ENCODE data around the gene METRNL. TPM values are rescaled to one million over a fixed set of nuclear protein-coding genes. Genes with fewer than 3 reads are reported as not detected.
A peak's percentile ranks its signal among the peaks of the same experiment; 100 is the strongest.

Gene METRNL
- total RNA-seq, 1 experiment from 2014 or later, result 30.6 TPM

- H3K27me3 ChIP-seq (ENCODE audit: low read length), result 0 out of 2 replicates have a peak, but pooled peaks cover 6% of the 10 kb centered on the region
- CTCF ChIA-PET, result no interaction called here
- no peak for ATAC-seq
- no peak overlapping the region for H2AFZ ChIP-seq (ENCODE audit: low read length)
- no peak overlapping the region for H3K9ac ChIP-seq (ENCODE audit: low read length)
- H3K36me3 ChIP-seq (ENCODE audit: low read depth, low read length), result no peaks in the 10 kb centered on the region
- BruUV-seq (replicated peaks), result no TSS peak
- H3K79me2 ChIP-seq (ENCODE audit: low read length), result 0 out of 2 replicates have a peak, but pooled peaks cover 22% of the 10 kb centered on the region
- POLR2A ChIA-PET (ENCODE audit: unreplicated experiment), result no interaction called here
- no peak for TF ChIP-seq EZH2phosphoT487 (IDR thresholded peaks at IDR 0.05; ENCODE audit: borderline replicate concordance, low read length)
- TF ChIP-seq EZH2 (IDR thresholded peaks at IDR 0.05; ENCODE audit: low read length, unreplicated experiment), result no peak
- no peak for TF ChIP-seq CTCF (conservative IDR thresholded peaks at IDR 0.05; ENCODE audit: low read depth, low read length)
- peak overlapping the region; percentile 75; the same call in 1 of the 2 replicates for H3K4me2 ChIP-seq (ENCODE audit: low read length)
- H4K20me1 ChIP-seq (ENCODE audit: low read length), result no peaks in the 10 kb centered on the region
- H3K9me3 ChIP-seq (ENCODE audit: low read length), result no peaks in the 10 kb centered on the region
- DNase-seq, result no peak
- intact Hi-C loops (cut with micrococcal nuclease), result no loop called here
- H3K4me3 ChIP-seq (ENCODE audit: low read length), result peak overlapping the region; percentile 60; the same call in 1 of the 2 replicates
- H3K9me2 ChIP-seq (replicated peaks; ENCODE audit: low read length), result no peaks in the 10 kb centered on the region
- H3F3A ChIP-seq (ENCODE audit: low read length, unreplicated experiment), result no peaks in the 10 kb centered on the region
- H3K4me1 ChIP-seq (ENCODE audit: insufficient read depth, low read length), result peaks cover 31% of the 10 kb centered on the region
- H3K27ac ChIP-seq (ENCODE audit: low read length), result no peak overlapping the region
These were observed 1.1 kb downstream of the METRNL start for GRCh38 chr17:83080579-83080857.

- Histone ChIP-seq H3K79me2 (ENCODE audit: low read length) (0 out of 2 replicates have a peak, but pooled peaks cover 22% of the 10 kb centered on the region), H3K4me1 (ENCODE audit: insufficient read depth, low read length) (peaks cover 31% of the 10 kb centered on the region), H3F3A (ENCODE audit: low read length, unreplicated experiment) (no peaks in the 10 kb centered on the region), H3K27ac (ENCODE audit: low read length) (no peak overlapping the region), H3K9me2 (replicated peaks; ENCODE audit: low read length) (no peaks in the 10 kb centered on the region), H3K9ac (ENCODE audit: low read length) (no peak overlapping the region), H2AFZ (ENCODE audit: low read length) (no peak overlapping the region), H3K27me3 (ENCODE audit: low read length) (0 out of 2 replicates have a peak, but pooled peaks cover 6% of the 10 kb centered on the region), H4K20me1 (ENCODE audit: low read length) (no peaks in the 10 kb centered on the region), H3K4me2 (ENCODE audit: low read length) (peak overlapping the region; percentile 75), H3K9me3 (ENCODE audit: low read length) (no peaks in the 10 kb centered on the region), H3K4me3 (ENCODE audit: low read length) (peak overlapping the region; percentile 60; the same call in 1 of the 2 replicates), H3K36me3 (ENCODE audit: low read depth, low read length) (no peaks in the 10 kb centered on the region)
- ChIA-PET POLR2A (ENCODE audit: unreplicated experiment) (no interaction called here), CTCF (no interaction called here)
- DNase-seq, result no peak
- intact Hi-C loops (cut with micrococcal nuclease), result no loop called here
- TF ChIP-seq EZH2phosphoT487 (IDR thresholded peaks at IDR 0.05; ENCODE audit: borderline replicate concordance, low read length) (no peak), EZH2 (IDR thresholded peaks at IDR 0.05; ENCODE audit: low read length, unreplicated experiment) (no peak), CTCF (conservative IDR thresholded peaks at IDR 0.05; ENCODE audit: low read depth, low read length) (no peak)
- no peak for ATAC-seq
- no TSS peak for BruUV-seq (replicated peaks)
These were observed 1.7 kb downstream of the METRNL start for GRCh38 chr17:83080858-83081683.

GRCh38 chr17:83081684-83082201 lies 2.3 kb downstream of the METRNL start:
- H3K4me1 ChIP-seq (ENCODE audit: insufficient read depth, low read length), result peaks cover 31% of the 10 kb centered on the region
- ChIA-PET CTCF (no interaction called here), POLR2A (ENCODE audit: unreplicated experiment) (no interaction called here)
- H3K4me2 ChIP-seq (ENCODE audit: low read length), result no peak overlapping the region
- intact Hi-C loops (cut with micrococcal nuclease), result no loop called here
- no peaks in the 10 kb centered on the region for H3F3A ChIP-seq (ENCODE audit: low read length, unreplicated experiment)
- H3K79me2 ChIP-seq (ENCODE audit: low read length), result 0 out of 2 replicates have a peak, but pooled peaks cover 22% of the 10 kb centered on the region
- no TSS peak for BruUV-seq (replicated peaks)
- H3K27ac ChIP-seq (ENCODE audit: low read length), result no peak overlapping the region
- no peaks in the 10 kb centered on the region for H3K36me3 ChIP-seq (ENCODE audit: low read depth, low read length)
- no peak overlapping the region for H3K9ac ChIP-seq (ENCODE audit: low read length)
- H3K9me2 ChIP-seq (replicated peaks; ENCODE audit: low read length), result no peaks in the 10 kb centered on the region
- no peaks in the 10 kb centered on the region for H4K20me1 ChIP-seq (ENCODE audit: low read length)
- no peak overlapping the region for H3K4me3 ChIP-seq (ENCODE audit: low read length)
- no peak for DNase-seq
- no peak for TF ChIP-seq CTCF (conservative IDR thresholded peaks at IDR 0.05; ENCODE audit: low read depth, low read length)
- TF ChIP-seq EZH2phosphoT487 (IDR thresholded peaks at IDR 0.05; ENCODE audit: borderline replicate concordance, low read length), result no peak
- TF ChIP-seq EZH2 (IDR thresholded peaks at IDR 0.05; ENCODE audit: low read length, unreplicated experiment), result no peak
- no peak overlapping the region for H2AFZ ChIP-seq (ENCODE audit: low read length)
- H3K9me3 ChIP-seq (ENCODE audit: low read length), result no peaks in the 10 kb centered on the region
- ATAC-seq, result no peak
- H3K27me3 ChIP-seq (ENCODE audit: low read length), result 0 out of 2 replicates have a peak, but pooled peaks cover 6% of the 10 kb centered on the region

Measured in PC-3 (cell line).